ENCODE data around the gene ABHD2.
"Not testable (repeated sequence)": the region's sequence is repeated elsewhere in the genome, so short reads cannot be mapped to it uniquely, and the experiment has no call there.

The ABHD2 gene

GRCh38 chr15:89198934-89199333 is 110.7 kb downstream of the ABHD2 start:
- no peak for FAIRE-seq

- no peak for FAIRE-seq
These were observed 111.5 kb downstream of the ABHD2 start for GRCh38 chr15:89199746-89200145.

- FAIRE-seq = no peak
These were observed 111.9 kb downstream of the ABHD2 start for GRCh38 chr15:89200182-89200581.

- no peak for FAIRE-seq
These were observed 113.3 kb downstream of the ABHD2 start for GRCh38 chr15:89201465-89202005.

GRCh38 chr15:89203705-89204273 is 115.5 kb downstream of the ABHD2 start:
- FAIRE-seq = no peak

GRCh38 chr15:89205991-89206585 is 117.8 kb downstream of the ABHD2 start:
- FAIRE-seq = no peak

- FAIRE-seq = no peak
These were observed 118.7 kb downstream of the ABHD2 start for GRCh38 chr15:89206908-89207331.

- FAIRE-seq = no peak
These were observed 120.0 kb downstream of the ABHD2 start for GRCh38 chr15:89208256-89208655.

- FAIRE-seq = no peak
These were observed 120.8 kb downstream of the ABHD2 start for GRCh38 chr15:89209057-89209456.

GRCh38 chr15:89211678-89212170 is 123.5 kb downstream of the ABHD2 start:
- no peak for FAIRE-seq

- FAIRE-seq = no peak
These were observed 127.4 kb downstream of the ABHD2 start for GRCh38 chr15:89215627-89216026.

- no peak for FAIRE-seq
These were observed 128.8 kb downstream of the ABHD2 start for GRCh38 chr15:89217031-89217430.

- no peak for FAIRE-seq
These were observed 129.6 kb downstream of the ABHD2 start for GRCh38 chr15:89217686-89218376.

- FAIRE-seq = no peak
These were observed 130.3 kb downstream of the ABHD2 start for GRCh38 chr15:89218531-89218930.

- FAIRE-seq = no peak
These were observed 133.3 kb downstream of the ABHD2 start, which contains the start of gene RLBP1 for GRCh38 chr15:89221543-89221942. RLBP1 (minus strand) TSS chr15:89221579; CDS start chr15:89218975, 2,604 bp downstream.

GRCh38 chr15:89225588-89225987 is 137.3 kb downstream of the ABHD2 start:
- FAIRE-seq = no peak

- no peak for FAIRE-seq
These were observed 138.3 kb downstream of the ABHD2 start for GRCh38 chr15:89226359-89227221.

GRCh38 chr15:89227425-89227824 is 139.2 kb downstream of the ABHD2 start:
- no peak for FAIRE-seq

GRCh38 chr15:89230277-89230676 is 142.0 kb downstream of the ABHD2 start:
- FAIRE-seq = no peak

- no peak for FAIRE-seq
These were observed 143.6 kb downstream of the ABHD2 start for GRCh38 chr15:89231832-89232231.

- not testable (repeated sequence) for FAIRE-seq
These were observed 151.9 kb downstream of the ABHD2 start for GRCh38 chr15:89239883-89240810.

All from TTC549 (cell line).